Stimulated activated naive CD4-positive, alpha-beta T cell (primary cell): ENCODE data around the gene RPH3AL.

Source experiments
- DNase-seq, 6 experiments: peaks; one replicate each; lab custom pipeline; 2025; lab: John Stamatoyannopoulos, UW

RPH3AL gene

DNA sequence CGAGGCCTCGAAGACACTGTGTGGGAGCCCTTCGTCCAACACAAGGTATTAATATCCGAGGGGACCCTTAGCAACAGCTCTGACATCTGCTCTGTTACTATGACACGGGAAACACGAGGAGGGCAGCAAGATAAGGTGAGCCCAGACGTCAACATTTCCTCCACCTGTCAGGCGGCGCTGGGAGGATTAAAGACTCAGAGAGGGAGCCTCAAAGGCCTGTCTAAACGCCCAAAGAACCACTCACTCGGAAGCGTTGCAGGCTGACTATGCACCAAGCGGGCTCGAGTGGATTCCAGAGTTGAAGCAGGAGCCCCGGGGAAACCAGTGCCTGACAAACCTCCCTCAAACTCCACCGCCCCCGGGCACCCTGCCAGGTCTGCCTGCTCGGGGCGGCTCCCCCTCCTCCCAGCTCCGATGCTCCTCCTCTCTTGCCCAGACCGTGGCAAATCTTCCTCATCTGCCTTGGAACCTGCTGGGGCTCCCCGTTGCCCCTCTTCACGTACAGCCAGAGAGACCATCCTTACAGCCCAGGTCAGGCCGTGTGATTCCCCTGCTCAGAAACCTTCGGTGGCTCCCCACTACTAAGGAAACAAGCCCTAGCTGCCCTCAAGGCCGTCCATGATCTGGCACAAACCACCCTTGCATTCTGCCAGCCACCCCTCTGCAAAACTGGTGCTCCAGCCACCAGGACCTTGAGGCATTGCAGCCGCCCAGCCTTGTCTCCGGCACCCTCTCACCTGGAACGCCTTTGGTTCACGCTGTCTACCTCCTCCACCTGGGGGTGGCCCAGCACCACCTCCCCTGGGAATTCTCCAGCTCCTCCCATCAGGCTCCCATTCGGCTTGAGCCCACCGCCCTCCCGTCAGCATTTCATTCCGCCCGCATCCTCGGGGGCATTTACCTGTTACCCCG, 16.2 kb downstream of the RPH3AL start:
- peak in 5 of 6 experiments; percentile 4 to 65 (median 55) for DNase-seq

DNA sequence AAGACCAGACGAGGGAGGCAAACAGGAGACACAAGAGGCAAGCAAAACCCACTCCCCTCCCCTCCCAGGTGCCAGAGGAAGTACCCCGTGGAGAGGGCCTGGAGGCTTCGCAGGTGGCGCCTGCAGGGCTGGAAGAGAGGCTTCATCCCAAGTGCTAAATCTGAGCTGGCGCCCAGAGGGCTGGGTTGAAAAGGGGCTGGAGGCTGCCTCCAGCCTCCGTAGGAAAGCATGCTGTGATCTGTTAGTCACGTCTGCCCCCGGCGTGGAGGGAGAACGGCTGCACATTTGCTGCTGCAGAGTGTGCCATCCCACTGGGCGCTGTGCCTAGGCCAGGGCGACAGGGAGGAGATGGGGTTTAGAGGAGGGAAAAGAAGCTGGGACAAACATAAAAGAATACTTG, 16.9 kb downstream of the RPH3AL start:
- peak in 1 of 6 experiments; percentile 33 for DNase-seq

DNA sequence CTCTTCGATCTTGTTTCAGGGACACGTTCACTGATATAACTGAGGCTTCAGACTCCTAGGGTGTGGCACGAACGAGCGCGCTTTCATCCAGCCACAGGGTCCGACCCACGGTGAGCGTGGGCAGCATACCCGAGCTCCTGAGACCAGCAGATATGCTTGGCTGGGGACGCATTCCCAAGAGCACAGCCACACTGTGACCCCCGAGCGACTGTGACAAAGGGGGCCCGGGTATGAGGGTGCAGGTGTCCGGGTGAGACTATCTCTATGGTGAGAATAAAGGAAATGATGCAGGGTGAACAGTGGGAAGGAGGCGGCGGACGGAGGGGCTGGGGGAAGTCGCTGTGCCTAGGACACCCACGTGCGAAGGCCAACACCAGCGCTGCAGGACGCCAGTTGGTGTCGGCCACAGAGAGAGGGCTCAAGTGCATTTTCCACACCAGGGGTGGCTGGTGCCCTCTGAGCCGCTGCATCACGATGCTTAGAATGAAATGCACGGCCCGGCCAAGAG, 17.6 kb downstream of the RPH3AL start:
- peak in 1 of 6 experiments; percentile 28 for DNase-seq

- peak in 2 of 6 experiments; percentile 24 to 29 for DNase-seq
Measured at GRCh38 chr17:333626-334396, 18.8 kb downstream of the RPH3AL start.

DNA sequence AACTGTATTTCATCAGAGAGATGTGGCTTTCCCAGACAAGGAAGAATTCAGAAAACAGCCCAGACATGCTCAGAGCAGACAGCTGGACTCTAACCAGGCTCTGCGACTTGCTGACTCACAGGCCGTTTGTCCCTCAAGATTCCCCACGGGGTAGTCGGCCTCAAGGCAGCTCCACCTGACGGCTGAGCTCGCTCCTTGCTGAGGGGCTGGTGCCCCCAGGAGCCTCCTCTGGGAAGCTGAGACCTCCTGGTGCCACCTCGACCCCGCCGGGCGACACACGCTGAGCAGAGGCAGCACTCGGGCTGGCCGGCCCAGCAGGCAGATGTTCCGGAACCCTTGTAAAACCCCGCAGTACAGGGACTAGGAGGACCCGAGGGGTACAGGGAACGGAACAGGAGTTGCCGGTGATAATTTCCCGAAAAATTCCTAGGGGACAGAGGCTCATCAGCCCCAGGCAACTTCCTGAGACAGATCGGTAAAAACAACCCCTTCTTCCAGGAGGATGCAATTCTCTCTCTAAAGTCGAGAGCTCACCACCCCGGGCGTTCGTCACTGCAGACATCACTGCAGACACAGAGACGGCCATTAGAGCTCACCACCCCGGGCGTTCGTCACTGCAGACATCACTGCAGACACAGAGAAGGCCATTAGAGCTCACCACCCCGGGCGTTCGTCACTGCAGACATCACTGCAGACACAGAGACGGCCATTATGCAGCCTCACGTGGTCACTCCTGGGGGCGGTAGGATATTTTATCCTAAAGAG, 19.9 kb downstream of the RPH3AL start:
- no peak for DNase-seq

- no peak for DNase-seq
Measured at GRCh38 chr17:332023-332422, 20.6 kb downstream of the RPH3AL start.

GRCh38 chr17:330993-331701, 21.5 kb downstream of the RPH3AL start:
- peak in 4 of 6 experiments; percentile 25 to 57 (median 43) for DNase-seq

DNA sequence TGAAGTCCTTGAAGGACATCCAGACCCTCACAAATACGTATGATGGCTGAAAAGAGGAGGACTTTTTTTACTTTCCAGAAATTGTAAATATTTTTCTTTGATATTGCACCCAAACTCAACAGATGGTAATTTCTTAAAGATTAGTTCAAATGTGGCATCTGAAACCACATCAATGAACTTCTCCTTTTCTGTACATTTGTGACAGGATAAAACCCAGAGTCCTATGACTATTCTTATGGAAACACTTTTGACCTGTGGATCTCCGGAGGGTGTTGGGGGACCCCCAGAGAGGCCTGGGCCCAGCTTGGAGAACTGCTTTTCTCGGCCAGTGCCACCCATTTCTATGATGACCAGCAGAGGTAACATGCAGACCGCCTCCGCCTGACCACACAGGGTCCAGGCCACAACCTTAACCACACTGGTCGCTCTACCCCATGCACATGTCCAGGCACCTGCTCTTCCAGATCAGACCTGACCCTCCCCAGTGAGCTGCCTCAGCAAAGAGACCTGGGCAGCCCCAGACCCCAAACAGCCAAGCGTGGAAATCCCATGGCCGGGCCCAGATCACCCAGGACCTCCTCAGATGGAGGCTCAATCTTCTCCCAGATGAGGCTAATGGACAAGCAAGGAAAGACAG, 22.7 kb downstream of the RPH3AL start:
- DNase-seq = no peak

DNA sequence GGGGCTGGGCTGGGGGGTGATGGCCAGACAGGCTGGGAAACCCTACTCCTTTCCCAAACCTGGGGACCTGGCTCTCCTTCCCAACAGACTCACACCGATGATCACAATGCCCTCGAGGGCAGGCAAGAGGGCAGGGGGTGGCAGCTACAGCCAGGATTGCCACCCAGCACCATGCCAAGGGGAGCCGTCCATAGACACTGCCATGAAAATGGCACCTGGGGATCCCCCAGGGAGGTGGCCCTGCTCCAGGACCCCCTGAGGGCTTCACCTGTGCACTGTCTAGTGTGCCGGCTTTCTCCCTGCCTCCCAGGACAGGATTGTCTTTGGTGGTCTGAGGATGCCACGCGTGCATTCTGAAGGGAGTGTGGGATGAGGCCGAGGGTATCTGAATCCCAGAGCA, 24.6 kb downstream of the RPH3AL start:
- DNase-seq = no peak

- no peak for DNase-seq
Measured at GRCh38 chr17:327296-327695, 25.3 kb downstream of the RPH3AL start.

DNA sequence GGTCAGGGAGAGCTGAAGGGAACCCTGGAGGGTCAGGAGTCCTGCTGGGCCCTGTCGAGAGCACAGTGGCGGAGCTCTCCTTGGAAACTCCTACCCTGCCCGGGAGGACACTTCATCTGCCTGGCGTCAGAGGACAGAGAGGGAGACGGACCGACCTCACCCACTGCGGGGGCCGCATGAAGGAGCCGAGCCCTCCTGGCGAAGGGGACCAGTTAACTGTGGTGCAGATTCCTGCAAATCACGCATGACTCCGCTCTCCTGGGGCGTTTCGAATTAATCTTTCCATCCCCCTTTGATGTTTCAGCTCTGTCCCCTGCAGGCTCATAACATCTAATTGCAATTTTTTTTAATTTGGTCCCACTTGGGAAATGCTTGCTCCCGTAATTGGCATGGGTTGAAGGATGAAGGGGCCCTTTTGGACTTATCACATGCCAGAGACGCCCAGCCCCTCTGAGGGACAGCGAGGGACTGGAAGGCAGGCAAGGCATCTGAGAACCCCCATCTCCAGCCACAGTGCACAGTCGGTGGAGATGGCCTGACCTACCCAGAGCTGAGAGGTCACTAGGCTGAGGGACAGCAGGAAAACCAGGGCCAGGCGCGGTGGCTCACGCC, 26.5 kb downstream of the RPH3AL start:
- DNase-seq = no peak

GRCh38 chr17:325270-326009, 27.2 kb downstream of the RPH3AL start:
- no peak for DNase-seq

- DNase-seq = no peak
Measured at GRCh38 chr17:323721-324571, 28.7 kb downstream of the RPH3AL start.

DNA sequence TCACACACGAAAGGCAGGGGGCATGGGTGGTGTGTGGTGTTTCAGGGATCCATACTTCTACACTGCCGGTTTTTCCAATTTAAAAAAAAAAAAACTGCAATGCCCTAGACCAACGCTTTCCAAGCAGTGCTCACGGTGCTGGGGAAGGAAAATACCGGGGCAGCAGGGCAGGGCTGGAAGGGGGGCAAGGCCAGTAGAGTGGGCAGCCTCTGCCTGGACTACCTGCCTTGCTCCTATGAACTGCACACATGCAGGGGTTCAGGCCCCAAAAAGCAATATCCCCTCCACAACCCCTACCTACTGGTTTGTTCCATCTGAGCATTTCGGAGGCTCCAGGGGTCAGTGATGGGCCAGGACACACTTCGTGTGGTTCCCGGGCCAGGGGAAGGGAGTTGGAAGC, 29.4 kb downstream of the RPH3AL start:
- no peak for DNase-seq

- DNase-seq = no peak
Measured at GRCh38 chr17:322006-322780, 30.4 kb downstream of the RPH3AL start.

GRCh38 chr17:321386-321941, 31.1 kb downstream of the RPH3AL start:
- DNase-seq = no peak

DNA sequence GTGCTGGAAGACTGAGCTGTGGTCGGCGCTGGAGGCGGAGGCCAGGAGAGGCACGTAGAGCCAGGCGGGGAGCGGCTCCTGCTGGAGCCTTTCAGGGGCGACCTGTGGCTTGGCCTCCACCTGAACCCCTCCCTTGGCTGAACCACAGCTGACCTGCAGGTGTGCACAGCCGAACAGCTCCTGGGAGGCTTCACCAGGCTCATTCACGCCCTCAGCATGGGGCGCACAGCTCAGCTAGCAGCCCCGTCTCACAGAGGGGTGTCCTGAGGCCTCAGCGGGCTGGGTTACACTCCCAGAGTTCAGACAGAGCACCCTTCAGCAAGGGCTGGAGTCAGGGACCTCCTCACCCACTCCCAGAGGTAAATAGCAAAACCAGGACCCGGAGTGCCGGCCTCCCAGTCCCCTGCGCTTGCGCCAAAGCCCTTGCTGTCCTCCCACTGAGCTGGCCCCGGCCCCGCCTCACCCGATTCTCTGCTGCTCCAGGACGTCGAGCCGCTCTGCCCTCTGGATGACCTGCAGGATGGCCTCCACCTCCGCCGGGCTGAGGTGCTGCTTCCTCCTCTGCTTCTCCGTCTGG, 31.7 kb downstream of the RPH3AL start:
- no peak for DNase-seq
